Activated CD4-positive, alpha-beta memory T cell treated with anti-CD3 and anti-CD28 coated beads for 36 hours (primary cell): ENCODE results near the gene IFNA8. TPM values are rescaled to one million over a fixed set of nuclear protein-coding genes. Genes with fewer than 3 reads are reported as not detected.
"Not testable (repeated sequence)": the region's sequence is repeated elsewhere in the genome, so short reads cannot be mapped to it uniquely, and the experiment has no call there.

Experiments
- CTCF ChIA-PET: fragments of 350-600 bp; sonication (Branson Sonifier 250); formaldehyde crosslinking; loops from one replicate; lab custom pipeline; 2021; ENCODE audit warnings: antibody characterized with exemption, inconsistent platforms; lab: Charles Lee
- POLR2A ChIA-PET: fragments of 350-600 bp; sonication (Branson Sonifier 250); formaldehyde crosslinking; loops from one replicate; lab custom pipeline; 2021; ENCODE audit warnings: antibody characterized with exemption; lab: Charles Lee
- DNase-seq: peaks from one replicate; pipeline ENCODE4 v3.0.0-alpha.2; 2020
- H3K27ac Mint-ChIP-seq: one replicate; pipeline ENCODE4 v1.8.0; 2021; ENCODE audit warnings: mixed read lengths
- H3K27me3 Mint-ChIP-seq: one replicate; pipeline ENCODE4 v1.8.0; 2021; ENCODE audit warnings: mixed read lengths
- H3K36me3 Mint-ChIP-seq: one replicate; pipeline ENCODE4 v1.8.0; 2021; ENCODE audit warnings: mixed read lengths
- H3K4me1 Mint-ChIP-seq: one replicate; pipeline ENCODE4 v1.8.0; 2021; ENCODE audit warnings: low read depth, mixed read lengths
- H3K4me3 Mint-ChIP-seq: one replicate; pipeline ENCODE4 v1.8.0; 2021; ENCODE audit warnings: mild to moderate bottlenecking, mixed read lengths
- H3K9me3 Mint-ChIP-seq: one replicate; pipeline ENCODE4 v1.8.0; 2021; ENCODE audit warnings: mixed read lengths
- intact Hi-C: fragments of 100-400 bp; cut with micrococcal nuclease; formaldehyde crosslinking; loops from one replicate; pipeline ENCODE4 v1.15.1; 2023
- total RNA-seq, 2 experiments: library from RNA; stranded (reverse); gene quantifications; one replicate each; pipeline ENCODE4 v1.2.3, GENCODE V29; 2021

The IFNA8 gene
- not detected for total RNA-seq

- ChIA-PET CTCF (interaction anchor here (1.0 to 2.3 kb wide), 4 partner anchors 11 to 157 kb away, joined by 3 to 9 read pairs (median 5); no protein-coding TSS in a partner anchor), POLR2A (no interaction called here)
- peaks cover 23% of the 10 kb centered on the region for H3K27me3 Mint-ChIP-seq
- no peak for DNase-seq
- intact Hi-C loops, result no loop called here
- H3K36me3 Mint-ChIP-seq, result no peaks in the 10 kb centered on the region
- no peak within 1 kb of the TSS for H3K4me3 Mint-ChIP-seq
- H3K9me3 Mint-ChIP-seq, result no peaks in the 10 kb centered on the region
- no peaks in the 10 kb centered on the region for H3K4me1 Mint-ChIP-seq
- H3K27ac Mint-ChIP-seq, result no peak within 1 kb of the TSS
Measured at GRCh38 chr9:21408817-21409216, at the start of gene IFNA8. Gene IFNA8, plus strand, starts transcription at chr9:21409117. Its CDS starts 60 bp downstream, at chr9:21409177.

- Mint-ChIP-seq H3K36me3 (no peaks in the 10 kb centered on the region), H3K9me3 (no peaks in the 10 kb centered on the region), H3K27me3 (peaks cover 43% of the 10 kb centered on the region), H3K27ac (no peak overlapping the region), H3K4me1 (peaks cover 13% of the 10 kb centered on the region), H3K4me3 (no peak overlapping the region)
- CTCF ChIA-PET, result interaction anchor here (1.3 kb wide), 1 partner anchor 34 kb away, joined by 3 read pairs; no protein-coding TSS in a partner anchor
- intact Hi-C loops, result no loop called here
- DNase-seq, result no peak
- POLR2A ChIA-PET, result interaction anchor here (1.5 kb wide), 1 partner anchor 28 kb away, joined by 3 read pairs; no protein-coding TSS in a partner anchor
Measured at GRCh38 chr9:21362287-21362686, 46.6 kb upstream of the IFNA8 start.

GRCh38 chr9:21367169-21367568, 41.7 kb upstream of the IFNA8 start:
- H3K27me3 Mint-ChIP-seq, result peaks cover 30% of the 10 kb centered on the region
- H3K36me3 Mint-ChIP-seq, H3K9me3 Mint-ChIP-seq, POLR2A ChIA-PET, H3K27ac Mint-ChIP-seq, DNase-seq, H3K4me1 Mint-ChIP-seq, H3K4me3 Mint-ChIP-seq, CTCF ChIA-PET, intact Hi-C loops: not testable (repeated sequence)

- DNase-seq, result no peak
- peaks cover 28% of the 10 kb centered on the region for H3K27me3 Mint-ChIP-seq
- intact Hi-C loops, result no loop called here
- H3K9me3 Mint-ChIP-seq, result no peaks in the 10 kb centered on the region
- no peak within 1 kb of the TSS for H3K27ac Mint-ChIP-seq
- no peaks in the 10 kb centered on the region for H3K36me3 Mint-ChIP-seq
- H3K4me1 Mint-ChIP-seq, result no peaks in the 10 kb centered on the region
- ChIA-PET POLR2A (no interaction called here), CTCF (no interaction called here)
- no peak within 1 kb of the TSS for H3K4me3 Mint-ChIP-seq
Measured at GRCh38 chr9:21367957-21368356, 41.0 kb upstream of the IFNA8 start, which contains the start of gene IFNA13. Gene IFNA13, minus strand, starts transcription at chr9:21368057. Its CDS starts 47 bp downstream, at chr9:21368010.

GRCh38 chr9:21371467-21371866, 37.5 kb upstream of the IFNA8 start:
- DNase-seq, POLR2A ChIA-PET, H3K4me1 Mint-ChIP-seq, intact Hi-C loops, H3K36me3 Mint-ChIP-seq, H3K27ac Mint-ChIP-seq, H3K9me3 Mint-ChIP-seq, H3K4me3 Mint-ChIP-seq: not testable (repeated sequence)
- CTCF ChIA-PET, result interaction anchor here (1.2 kb wide), 1 partner anchor 24 kb away, joined by 4 read pairs; no protein-coding TSS in a partner anchor
- peaks cover 13% of the 10 kb centered on the region for H3K27me3 Mint-ChIP-seq

- intact Hi-C loops, result loop anchor here (1.0 kb wide), 1 partner anchor 24 kb away; no protein-coding TSS in a partner anchor
- H3K4me1 Mint-ChIP-seq, result peaks cover 13% of the 10 kb centered on the region
- no peaks in the 10 kb centered on the region for H3K36me3 Mint-ChIP-seq
- CTCF ChIA-PET, result interaction anchor here (1.2 to 2.2 kb wide), 3 partner anchors 10 to 53 kb away, joined by 4 to 11 read pairs (median 4); no protein-coding TSS in a partner anchor
- H3K9me3 Mint-ChIP-seq, result peaks cover 2% of the 10 kb centered on the region
- peaks cover 35% of the 10 kb centered on the region for H3K27me3 Mint-ChIP-seq
- peak; percentile 25 for DNase-seq
- H3K27ac Mint-ChIP-seq, result no peak overlapping the region
- no peak overlapping the region for H3K4me3 Mint-ChIP-seq
- POLR2A ChIA-PET, result no interaction called here
Measured at GRCh38 chr9:21381448-21382339, 27.2 kb upstream of the IFNA8 start.

GRCh38 chr9:21383627-21384026, 25.3 kb upstream of the IFNA8 start:
- no peak overlapping the region for H3K4me3 Mint-ChIP-seq
- ChIA-PET POLR2A (no interaction called here), CTCF (no interaction called here)
- H3K9me3 Mint-ChIP-seq, result peaks cover 2% of the 10 kb centered on the region
- H3K4me1 Mint-ChIP-seq, result peaks cover 13% of the 10 kb centered on the region
- intact Hi-C loops, result no loop called here
- DNase-seq, result no peak
- no peaks in the 10 kb centered on the region for H3K36me3 Mint-ChIP-seq
- peaks cover 37% of the 10 kb centered on the region for H3K27me3 Mint-ChIP-seq
- no peak overlapping the region for H3K27ac Mint-ChIP-seq

GRCh38 chr9:21385131-21385670, 23.7 kb upstream of the IFNA8 start, which contains the start of gene IFNA2:
Gene IFNA2, minus strand, starts transcription at chr9:21385398. Its CDS starts 69 bp downstream, at chr9:21385329.
- H3K36me3 Mint-ChIP-seq, result no peaks in the 10 kb centered on the region
- peaks cover 2% of the 10 kb centered on the region for H3K9me3 Mint-ChIP-seq
- no peak within 1 kb of the TSS for H3K27ac Mint-ChIP-seq
- H3K27me3 Mint-ChIP-seq, result peaks cover 39% of the 10 kb centered on the region
- H3K4me3 Mint-ChIP-seq, result no peak within 1 kb of the TSS
- CTCF ChIA-PET, result no interaction called here
- POLR2A ChIA-PET, result no interaction called here
- peaks cover 13% of the 10 kb centered on the region for H3K4me1 Mint-ChIP-seq
- intact Hi-C loops, result no loop called here
- DNase-seq, result no peak

- Mint-ChIP-seq H3K36me3 (no peaks in the 10 kb centered on the region), H3K27me3 (peaks cover 52% of the 10 kb centered on the region), H3K9me3 (no peaks in the 10 kb centered on the region), H3K4me3 (no peak overlapping the region), H3K27ac (no peak overlapping the region), H3K4me1 (peaks cover 11% of the 10 kb centered on the region)
- intact Hi-C loops, result loop anchor here (10.0 kb wide), 2 partner anchors 157 to 197 kb away; no protein-coding TSS in a partner anchor
- DNase-seq, result no peak
- ChIA-PET CTCF (interaction anchor here (0.7 to 2.5 kb wide), 9 partner anchors 9 to 140 kb away, joined by 3 to 12 read pairs (median 4); partner anchors contain the start of gene KLHL9), POLR2A (interaction anchor here (0.9 kb wide), 1 partner anchor 58 kb away, joined by 3 read pairs; the partner anchor contains the start of gene KLHL9)
Measured at GRCh38 chr9:21392270-21392669, 16.6 kb upstream of the IFNA8 start.

- H3K4me3 Mint-ChIP-seq, result peak overlapping the region; percentile 66
- H3K27ac Mint-ChIP-seq, result no peak overlapping the region
- intact Hi-C loops, result loop anchor here (1.0 to 10.0 kb wide), 5 partner anchors 39 to 393 kb away; no protein-coding TSS in a partner anchor
- peaks cover 11% of the 10 kb centered on the region for H3K4me1 Mint-ChIP-seq
- H3K36me3 Mint-ChIP-seq, result no peaks in the 10 kb centered on the region
- ChIA-PET POLR2A (interaction anchor here (1.2 kb wide), 2 partner anchors 67 to 70 kb away, joined by 3 to 4 read pairs; no protein-coding TSS in a partner anchor), CTCF (interaction anchor here (0.6 to 4.0 kb wide), 48 partner anchors 8 to 733 kb away, joined by 3 to 74 read pairs (median 4); partner anchors contain the start of genes IFNA8 and KLHL9)
- peaks cover 54% of the 10 kb centered on the region for H3K27me3 Mint-ChIP-seq
- peaks cover 2% of the 10 kb centered on the region for H3K9me3 Mint-ChIP-seq
- peak; percentile 64 for DNase-seq
Measured at GRCh38 chr9:21395778-21396717, 12.9 kb upstream of the IFNA8 start.
